Lower lobe of right lung (tissue), 1 donor: ENCODE data around the gene POLD4. TPM values are rescaled to one million over a fixed set of nuclear protein-coding genes. Genes with fewer than 3 reads are reported as not detected.

ENCODE experiments used
- total RNA-seq: library from RNA; stranded (reverse); fragmentation: NEBNext Ultra II Directional; extraction: Animal tissue kit (Norgen Biotek cat#: 25700); gene quantifications from one replicate; pipeline ENCODE4 v1.2.1, GENCODE V29; 2021
- donor health status: DM: no; HTN: yes; CAD: no; lungs with severe emphysema.

The POLD4 gene
- total RNA-seq, 1 donor from 2014 or later: 86.6 TPM

Other genes starting within 250 kb of the POLD4 start
- 80.5 TPM for gene KDM2A, start 234.3 kb downstream of the POLD4 start, total RNA-seq
- 101 TPM for gene GRK2, start 87.1 kb downstream of the POLD4 start, total RNA-seq
- gene ANKRD13D, start 64.2 kb downstream of the POLD4 start, total RNA-seq: 66.9 TPM
- gene SSH3, start 50.0 kb downstream of the POLD4 start, total RNA-seq: 37.7 TPM
- gene CLCF1, start 20.1 kb upstream of the POLD4 start, total RNA-seq: 3.7 TPM
- 28.9 TPM for gene RAD9A, start 38.4 kb upstream of the POLD4 start, total RNA-seq
- 144 TPM for gene PPP1CA, start 48.3 kb upstream of the POLD4 start, total RNA-seq
- 45.3 TPM for gene TBC1D10C, start 50.5 kb upstream of the POLD4 start, total RNA-seq
- gene CARNS1, start 62.1 kb upstream of the POLD4 start, total RNA-seq: 0.71 TPM
- 42.1 TPM for gene RPS6KB2, start 74.9 kb upstream of the POLD4 start, total RNA-seq
- gene PTPRCAP, start 84.1 kb upstream of the POLD4 start, total RNA-seq: 15.7 TPM
- gene CORO1B, start 89.9 kb upstream of the POLD4 start, total RNA-seq: 150 TPM
- not detected for gene GPR152, start 99.2 kb upstream of the POLD4 start, total RNA-seq
- gene CABP4, start 101.8 kb upstream of the POLD4 start, total RNA-seq: 4.0 TPM
- 49.1 TPM for gene TMEM134, start 115.7 kb upstream of the POLD4 start, total RNA-seq
- gene AIP, start 129.5 kb upstream of the POLD4 start, total RNA-seq: 85.2 TPM
- gene PITPNM1, start 151.8 kb upstream of the POLD4 start, total RNA-seq: 54.1 TPM
- gene CDK2AP2, start 154.6 kb upstream of the POLD4 start, total RNA-seq: 79.7 TPM
- gene CABP2, start 169.9 kb upstream of the POLD4 start, total RNA-seq: not detected
- 677 TPM for gene GSTP1, start 230.3 kb upstream of the POLD4 start, total RNA-seq